D721Med (cell line): ENCODE results near the gene XRN1.
"Not testable (repeated sequence)": the region's sequence is repeated elsewhere in the genome, so short reads cannot be mapped to it uniquely, and the experiment has no call there.

Experiments
- DNase-seq: peaks from one replicate; pipeline ENCODE4 v3.0.0; 2011; ENCODE audit warnings: low spot score; ENCODE audit not compliant: insufficient read length
- FAIRE-seq: peaks from 2 replicates; lab custom pipeline; 2011; peaks lifted over from hg19 to GRCh38; lab: Jason Lieb, UNC
- CTCF ChIP-seq: IDR thresholded peaks from 2 replicates; pipeline ENCODE4 v1.5.1; 2012; ENCODE audit warnings: mild to moderate bottlenecking, control low read depth; ENCODE audit not compliant: insufficient read depth; ENCODE audit errors: missing control alignments

Gene XRN1

GRCh38 chr3:142394921-142395622 is 52.8 kb downstream of the XRN1 start:
- DNase-seq, result no peak
- FAIRE-seq, result no peak
- no peak for TF ChIP-seq CTCF

- FAIRE-seq (peak; percentile 16), DNase-seq (no peak)
- no peak for TF ChIP-seq CTCF
Observed at GRCh38 chr3:142385078-142385477, 62.8 kb downstream of the XRN1 start.

- DNase-seq, result no peak
- no peak for TF ChIP-seq CTCF
- no peak for FAIRE-seq
Observed at GRCh38 chr3:142374687-142375086, 73.2 kb downstream of the XRN1 start.

- not testable (repeated sequence) for DNase-seq, FAIRE-seq
Observed at GRCh38 chr3:142369576-142369975, 78.3 kb downstream of the XRN1 start.

- TF ChIP-seq CTCF, result peak; percentile 5
- FAIRE-seq, result peak; percentile 46
- no peak for DNase-seq
Observed at GRCh38 chr3:142366434-142366833, 81.4 kb downstream of the XRN1 start.

- FAIRE-seq, result no peak
Observed at GRCh38 chr3:142363936-142364467, 83.8 kb downstream of the XRN1 start.

GRCh38 chr3:142363433-142363832 is 84.4 kb downstream of the XRN1 start:
- DNase-seq, FAIRE-seq: not testable (repeated sequence)

More at GRCh38 chr3:142363936-142364467, 83.8 kb downstream of the XRN1 start:
- no peak for DNase-seq
- TF ChIP-seq CTCF, result no peak

- DNase-seq (no peak), FAIRE-seq (no peak)
- TF ChIP-seq CTCF, result no peak
Observed at GRCh38 chr3:142359367-142359766, 88.5 kb downstream of the XRN1 start.
